SH-SY5Y (cell line): Measurements from ENCODE around the gene TTC13.

Experiments
- GATA2 ChIP-seq: IDR thresholded peaks from 2 replicates; pipeline ENCODE4 v1.6.1; 2011; ENCODE audit warnings: mild to moderate bottlenecking, low read depth, low read length
- GATA3 ChIP-seq: IDR thresholded peaks from 2 replicates; pipeline ENCODE4 v1.6.1; 2011; ENCODE audit warnings: low read depth, mild to moderate bottlenecking, low read length, moderate library complexity

Gene TTC13

GRCh38 chr1:230976360-230976759, 2.3 kb downstream of the TTC13 start:
- TF ChIP-seq GATA2 (no peak), GATA3 (no peak)

GRCh38 chr1:230975636-230976035, 3.0 kb downstream of the TTC13 start:
- TF ChIP-seq GATA3: no peak
- TF ChIP-seq GATA2: no peak

GRCh38 chr1:230972855-230973271, 5.8 kb downstream of the TTC13 start:
- no peak for TF ChIP-seq GATA2
- TF ChIP-seq GATA3: no peak

- TF ChIP-seq GATA2: no peak
- no peak for TF ChIP-seq GATA3
These were observed 6.9 kb downstream of the TTC13 start for GRCh38 chr1:230971771-230972170.

GRCh38 chr1:230970432-230970831, 8.2 kb downstream of the TTC13 start:
- TF ChIP-seq GATA3 (no peak), GATA2 (no peak)

- TF ChIP-seq GATA3 (0 out of 2 replicates have a peak, but pooled peaks have one; percentile 26), GATA2 (no peak)
These were observed 12.2 kb downstream of the TTC13 start for GRCh38 chr1:230966358-230966873.

GRCh38 chr1:230965535-230965934, 13.1 kb downstream of the TTC13 start:
- no peak for TF ChIP-seq GATA3
- TF ChIP-seq GATA2: no peak

GRCh38 chr1:230964896-230965295, 13.8 kb downstream of the TTC13 start:
- TF ChIP-seq GATA3: no peak
- TF ChIP-seq GATA2: no peak

GRCh38 chr1:230958370-230958769, 20.3 kb downstream of the TTC13 start:
- TF ChIP-seq GATA3 (no peak), GATA2 (no peak)

- no peak for TF ChIP-seq GATA2
- no peak for TF ChIP-seq GATA3
These were observed 21.1 kb downstream of the TTC13 start for GRCh38 chr1:230957580-230957989.

GRCh38 chr1:230950404-230950803, 28.3 kb downstream of the TTC13 start:
- TF ChIP-seq GATA3: no peak
- TF ChIP-seq GATA2: no peak

GRCh38 chr1:230948903-230949302, 29.8 kb downstream of the TTC13 start:
- TF ChIP-seq GATA3 (no peak), GATA2 (no peak)

- no peak for TF ChIP-seq GATA2
- no peak for TF ChIP-seq GATA3
These were observed 30.4 kb downstream of the TTC13 start for GRCh38 chr1:230948301-230948700.

- no peak for TF ChIP-seq GATA3
- TF ChIP-seq GATA2: no peak
These were observed 35.5 kb downstream of the TTC13 start for GRCh38 chr1:230943048-230943593.

GRCh38 chr1:230940848-230941247, 37.8 kb downstream of the TTC13 start:
- no peak for TF ChIP-seq GATA3
- TF ChIP-seq GATA2: no peak
